ENCODE data around the gene MRM2.

Gene MRM2

DNA sequence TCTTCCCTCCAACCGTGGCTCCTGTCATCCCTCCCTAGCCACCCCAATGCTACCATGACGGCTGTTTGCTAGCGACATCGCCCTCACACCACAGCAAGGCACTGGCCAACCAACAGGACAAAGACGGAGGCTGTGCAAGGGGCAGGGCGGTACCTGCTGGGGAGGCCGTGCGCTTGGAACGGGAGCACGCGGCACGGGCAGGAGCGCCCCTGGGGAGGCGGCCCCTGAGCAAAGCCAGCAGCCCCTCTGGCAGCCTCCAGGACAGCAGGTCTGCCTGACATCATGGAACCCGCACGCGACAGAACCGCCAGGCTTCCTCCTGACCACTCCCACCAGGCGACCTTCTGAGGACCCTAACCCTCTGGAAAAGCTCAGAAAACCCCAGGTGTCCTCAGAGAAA, 22.0 kb downstream of the MRM2 start:
- no peak for DNase-seq

DNA sequence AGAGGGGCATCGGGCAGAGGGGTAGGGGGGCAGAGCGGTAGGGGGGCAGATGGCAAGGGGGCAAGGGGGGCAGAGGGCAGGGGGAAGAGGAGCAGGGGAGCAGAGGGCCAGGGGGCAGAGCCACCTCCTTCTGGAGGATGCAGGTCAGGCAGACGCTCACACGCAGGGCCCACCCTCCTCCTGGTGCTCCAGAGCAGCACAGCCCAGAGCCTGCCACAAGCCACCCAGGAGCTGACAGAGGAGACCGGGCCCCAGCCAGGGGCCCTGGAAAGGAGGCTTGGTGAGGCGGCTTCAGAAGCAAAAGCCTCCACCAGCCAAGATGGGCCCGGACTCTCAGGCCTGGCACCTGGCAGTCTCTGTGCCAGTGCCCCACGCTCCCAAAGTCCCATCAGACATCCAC, 22.4 kb downstream of the MRM2 start:
- no peak for DNase-seq

DNA sequence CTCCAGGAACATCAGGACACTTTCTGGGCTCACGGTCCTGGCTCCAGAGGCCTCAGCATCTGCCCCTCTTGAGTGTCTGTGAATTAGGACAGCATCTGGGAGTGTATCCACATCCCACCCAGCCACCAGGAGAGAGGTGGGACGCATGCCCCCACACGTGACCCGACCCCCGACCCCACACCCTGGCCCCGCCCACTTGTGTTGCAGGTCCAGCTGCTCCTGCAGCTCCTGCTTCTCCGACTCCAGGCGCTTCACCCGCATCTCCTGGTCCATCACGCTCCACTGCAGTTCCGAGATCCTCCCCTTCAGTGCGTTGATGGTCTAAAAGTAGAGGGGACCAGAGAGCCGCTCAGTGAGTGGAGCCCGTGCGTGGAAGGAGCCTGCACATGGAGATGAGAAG, 22.9 kb downstream of the MRM2 start:
- no peak for DNase-seq

DNA sequence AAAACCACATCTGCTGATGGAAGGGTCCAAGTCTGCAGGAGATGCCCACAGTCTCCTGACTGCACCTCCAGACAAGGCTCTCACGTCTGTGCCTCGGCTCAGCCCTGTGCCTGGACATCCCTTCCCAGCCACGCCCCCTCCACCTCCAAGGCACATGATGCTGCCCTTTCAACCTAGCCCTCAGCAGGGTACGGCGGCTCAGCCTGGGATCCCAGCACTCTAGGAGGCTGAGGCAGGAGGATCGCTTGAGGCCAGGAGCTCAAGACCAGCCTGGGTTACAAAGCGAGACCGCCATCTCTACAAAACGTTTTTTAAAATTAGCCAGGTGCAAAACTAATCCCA, 23.6 kb downstream of the MRM2 start:
- no peak for DNase-seq

DNA sequence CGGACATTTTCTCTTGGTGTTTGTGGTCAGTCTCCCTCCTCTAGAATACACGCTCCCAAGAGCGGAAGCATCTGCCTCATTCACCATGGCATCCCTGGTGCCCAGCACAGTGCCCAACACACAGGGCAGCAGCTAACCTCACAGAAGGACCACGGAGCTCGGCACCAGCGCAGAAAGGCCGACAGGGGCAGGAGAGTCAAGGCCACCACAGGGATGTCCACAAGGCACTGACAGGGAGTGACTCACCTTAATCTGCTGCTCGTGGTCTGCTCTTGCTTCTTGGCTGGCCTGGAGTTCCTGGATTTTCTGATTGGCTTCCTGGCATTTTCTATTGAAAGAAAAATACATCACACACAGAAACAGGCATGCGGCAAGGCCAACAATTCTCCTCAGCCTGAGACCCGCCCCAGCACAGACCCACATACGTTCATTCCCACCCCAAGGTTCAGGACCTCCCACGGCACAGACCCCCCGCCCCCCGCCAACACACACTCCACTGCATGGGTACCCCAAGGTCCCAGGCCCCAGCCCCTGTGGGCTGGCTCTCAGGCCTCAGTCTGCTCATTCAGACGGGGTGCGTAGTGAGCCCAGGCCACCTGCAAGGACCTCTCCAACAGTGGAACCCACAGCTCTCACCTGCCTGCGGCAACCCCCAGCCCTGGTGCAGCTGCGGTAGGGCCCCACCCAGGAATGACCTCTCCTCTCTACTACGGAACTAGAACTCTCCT, 24.1 kb downstream of the MRM2 start:
- DNase-seq, result no peak

DNA sequence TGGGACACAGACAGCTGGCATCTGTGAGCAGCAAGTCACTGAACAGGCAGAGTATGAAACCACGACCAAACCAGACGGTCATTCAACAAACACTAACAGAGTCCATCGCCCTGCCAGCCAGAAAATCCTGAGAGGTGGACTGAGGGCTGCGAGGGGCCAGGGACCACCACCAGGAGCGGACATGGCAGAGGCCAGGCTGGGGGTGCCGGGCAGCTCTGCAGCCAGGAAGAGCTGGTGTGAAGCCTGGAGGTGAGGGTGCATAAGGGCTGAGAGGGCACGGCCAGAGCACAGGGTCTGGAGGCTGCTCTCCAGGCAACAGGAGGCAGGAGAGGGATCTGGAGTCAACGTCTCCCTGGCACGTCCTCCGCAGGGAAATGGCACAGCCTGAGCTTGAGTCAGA, 24.8 kb downstream of the MRM2 start:
- DNase-seq, result no peak

DNA sequence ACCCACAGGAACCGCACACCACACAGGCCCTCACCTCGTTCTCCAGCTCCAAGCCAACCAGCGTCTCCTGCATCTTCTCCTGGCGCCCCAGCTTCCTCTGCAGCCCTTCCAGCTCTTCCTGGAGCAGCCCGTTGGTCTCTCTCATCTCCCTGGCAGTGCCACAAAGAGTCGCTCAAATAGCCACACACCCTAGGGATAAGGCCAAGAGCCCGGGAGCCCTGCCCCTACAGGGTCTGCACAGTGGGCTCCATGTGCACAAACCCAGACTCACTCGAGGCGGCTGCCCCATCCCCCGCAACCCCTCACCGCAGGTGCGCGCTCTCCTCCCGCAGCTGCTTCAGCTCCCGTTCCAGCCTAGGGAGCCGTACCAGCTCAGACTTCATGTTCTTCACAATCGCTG, 26.2 kb downstream of the MRM2 start:
- no peak for DNase-seq

DNA sequence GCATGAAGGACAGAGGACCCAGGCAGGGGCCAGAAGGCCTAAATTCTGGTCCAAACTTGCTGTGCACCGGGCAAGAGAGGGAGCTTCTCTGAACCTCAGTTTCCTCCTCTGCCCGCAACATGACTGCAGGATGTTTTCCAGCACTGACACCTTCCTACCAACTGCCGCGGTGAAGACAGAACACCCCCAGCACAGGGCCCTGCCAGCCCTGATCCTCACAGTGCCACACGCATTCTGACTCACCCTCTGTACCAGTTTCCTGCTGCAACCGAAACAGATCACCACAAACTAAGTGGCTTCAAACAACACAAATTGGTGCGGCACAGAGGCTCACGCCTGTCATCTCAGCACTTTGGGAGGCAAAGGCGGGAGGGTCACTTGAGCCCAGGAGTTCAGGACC, 27.4 kb downstream of the MRM2 start:
- DNase-seq, result no peak

DNA sequence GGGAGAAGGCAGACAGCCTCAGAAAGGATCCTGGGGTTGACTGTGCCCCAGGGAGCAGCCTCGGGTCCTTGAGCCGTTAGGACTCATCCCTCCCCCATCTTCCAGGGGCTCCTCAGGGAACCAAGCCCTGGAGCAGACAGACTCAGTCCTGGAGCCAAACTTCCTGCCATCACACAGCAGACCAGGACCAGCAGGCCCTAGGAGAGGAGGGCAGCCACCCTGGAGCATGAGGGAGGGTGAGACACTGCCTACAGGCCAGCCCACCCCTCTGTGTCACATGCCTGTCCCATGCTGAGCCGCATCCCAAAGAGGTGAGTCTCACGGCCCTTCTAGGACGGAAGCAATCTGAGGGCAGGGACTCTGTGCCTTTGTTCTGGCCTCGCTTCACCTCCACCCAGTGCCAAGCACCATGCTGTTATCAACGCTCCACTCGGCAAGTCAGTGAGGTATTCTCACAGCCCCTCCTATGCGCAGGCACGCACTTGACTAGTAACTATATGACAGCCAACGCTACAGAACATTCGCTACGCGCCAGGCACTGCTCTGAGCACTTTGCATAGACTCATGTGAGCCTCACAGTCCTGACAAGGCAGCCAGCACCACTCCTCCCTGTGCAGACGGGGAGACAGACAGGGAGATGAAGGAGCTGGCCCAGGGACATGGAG, 28.3 kb downstream of the MRM2 start:
- DNase-seq, result no peak

DNA sequence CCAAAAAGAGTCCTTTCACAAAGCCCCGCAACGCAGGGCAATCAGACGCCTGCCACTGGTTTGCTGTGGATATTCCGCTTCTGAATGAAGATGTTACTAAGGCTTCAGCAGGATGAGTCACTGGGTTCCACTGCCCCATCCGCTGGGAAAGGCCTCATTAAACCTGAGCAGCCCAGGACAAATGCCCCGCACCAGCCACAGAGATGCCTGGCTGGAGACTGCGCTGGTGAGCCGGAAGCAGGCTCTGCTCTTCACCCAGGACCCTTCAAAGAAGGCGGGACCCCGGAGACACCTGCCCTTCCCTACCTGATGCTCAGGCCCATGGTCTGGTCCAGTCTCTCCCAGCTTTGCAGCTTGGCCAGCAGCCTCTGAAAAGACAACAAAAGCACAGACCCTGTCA, 29.1 kb downstream of the MRM2 start:
- no peak for DNase-seq

DNA sequence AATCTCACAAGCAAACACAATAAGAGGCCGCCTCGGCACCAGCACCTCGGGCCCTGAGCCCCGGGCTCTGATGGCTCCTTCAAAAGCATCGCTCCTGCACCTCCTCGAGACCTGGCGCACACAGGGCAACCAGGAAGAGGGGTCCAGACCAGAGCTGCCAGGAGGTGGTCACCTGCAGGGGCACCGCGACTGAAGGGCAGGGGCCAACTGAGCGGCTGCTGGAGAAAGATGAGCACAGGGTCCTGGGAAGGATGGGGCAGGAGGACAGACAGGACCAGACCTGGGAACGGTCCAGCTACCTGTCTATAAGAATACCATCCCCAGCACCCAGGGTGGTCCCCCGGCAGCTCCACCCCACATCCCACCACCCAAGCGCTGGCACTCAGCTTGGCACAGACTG, 30.1 kb downstream of the MRM2 start:
- DNase-seq, result no peak

DNA sequence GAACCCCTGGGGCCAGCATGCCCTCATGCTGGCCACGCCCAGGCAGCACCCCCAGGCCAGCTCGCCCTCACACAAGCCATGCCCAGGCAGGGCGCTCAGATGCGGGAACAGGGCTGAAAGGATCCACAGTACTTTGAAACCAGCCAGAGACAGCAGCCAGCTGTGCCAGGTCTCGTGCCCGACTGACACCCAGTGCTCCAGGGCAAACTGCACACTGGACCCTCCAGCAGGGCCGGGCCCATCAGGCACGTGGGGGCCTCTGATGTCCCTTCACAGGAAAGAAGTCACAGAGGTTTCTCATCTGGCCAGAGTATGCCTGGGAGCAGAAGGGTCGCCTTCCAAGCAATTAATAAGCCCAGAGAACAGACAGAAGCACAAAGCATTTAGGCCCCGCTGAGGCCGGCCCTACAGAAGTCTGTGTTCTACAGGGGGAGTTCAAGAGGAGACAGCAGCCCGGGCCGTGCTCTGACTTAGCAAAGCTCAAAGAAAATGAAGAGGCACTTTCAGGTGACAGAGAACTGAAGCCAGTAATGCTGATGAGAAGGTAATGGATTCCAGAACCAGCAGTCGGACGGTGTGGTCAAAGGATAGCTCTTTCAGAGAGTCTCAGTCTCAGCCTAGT, 30.6 kb downstream of the MRM2 start:
- DNase-seq, result no peak

DNA sequence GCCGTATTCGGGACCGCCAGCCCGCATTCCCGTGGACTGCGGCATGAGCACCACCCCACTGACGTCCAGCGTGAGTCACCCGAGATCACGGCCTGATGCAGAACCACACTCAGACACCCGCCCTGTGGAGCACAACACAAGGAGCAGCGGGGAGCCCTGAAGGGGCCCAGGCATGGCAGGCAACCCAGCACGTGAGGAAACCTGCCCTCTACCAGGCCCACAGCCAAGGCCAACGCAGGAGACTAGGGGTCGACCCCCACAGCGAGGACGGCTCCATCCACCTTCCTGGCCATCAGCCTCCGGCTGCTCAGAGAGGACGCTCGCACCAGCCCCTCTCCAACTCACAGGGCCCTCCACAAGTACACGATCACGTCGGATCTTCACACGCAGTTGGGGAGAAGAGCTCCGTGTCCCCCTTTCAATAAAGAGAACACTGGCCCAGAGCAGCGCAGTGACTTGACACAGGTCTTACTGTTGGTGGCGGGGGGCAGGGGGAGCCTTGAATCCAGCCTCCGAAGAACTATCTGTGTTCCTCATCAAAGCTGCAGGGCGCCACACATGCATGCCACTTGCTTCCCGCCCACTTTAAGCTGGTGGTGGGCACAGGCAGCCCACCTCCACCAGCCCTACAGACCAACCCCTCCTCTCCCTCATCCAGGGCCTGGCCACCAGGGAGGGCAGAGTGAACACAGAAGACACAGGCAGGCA, 31.3 kb downstream of the MRM2 start:
- no peak for DNase-seq

DNA sequence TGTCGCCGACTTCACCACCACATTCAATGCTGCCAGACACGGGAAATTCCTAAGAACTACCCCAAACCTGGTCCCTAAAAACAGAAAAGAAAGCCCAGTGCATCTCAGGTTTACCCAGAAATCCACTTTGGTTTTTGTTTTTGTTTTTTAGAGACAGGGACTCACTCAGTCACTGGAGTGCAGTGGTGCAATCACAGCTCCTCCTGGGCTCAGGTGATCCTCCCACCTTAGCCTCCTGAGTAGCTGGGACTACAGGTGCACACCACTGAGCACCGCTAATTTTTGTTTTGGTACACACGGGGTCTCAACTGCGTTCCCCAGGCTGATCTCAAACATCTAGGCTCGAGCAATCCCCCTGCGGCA, 32.1 kb downstream of the MRM2 start:
- DNase-seq, result no peak

DNA sequence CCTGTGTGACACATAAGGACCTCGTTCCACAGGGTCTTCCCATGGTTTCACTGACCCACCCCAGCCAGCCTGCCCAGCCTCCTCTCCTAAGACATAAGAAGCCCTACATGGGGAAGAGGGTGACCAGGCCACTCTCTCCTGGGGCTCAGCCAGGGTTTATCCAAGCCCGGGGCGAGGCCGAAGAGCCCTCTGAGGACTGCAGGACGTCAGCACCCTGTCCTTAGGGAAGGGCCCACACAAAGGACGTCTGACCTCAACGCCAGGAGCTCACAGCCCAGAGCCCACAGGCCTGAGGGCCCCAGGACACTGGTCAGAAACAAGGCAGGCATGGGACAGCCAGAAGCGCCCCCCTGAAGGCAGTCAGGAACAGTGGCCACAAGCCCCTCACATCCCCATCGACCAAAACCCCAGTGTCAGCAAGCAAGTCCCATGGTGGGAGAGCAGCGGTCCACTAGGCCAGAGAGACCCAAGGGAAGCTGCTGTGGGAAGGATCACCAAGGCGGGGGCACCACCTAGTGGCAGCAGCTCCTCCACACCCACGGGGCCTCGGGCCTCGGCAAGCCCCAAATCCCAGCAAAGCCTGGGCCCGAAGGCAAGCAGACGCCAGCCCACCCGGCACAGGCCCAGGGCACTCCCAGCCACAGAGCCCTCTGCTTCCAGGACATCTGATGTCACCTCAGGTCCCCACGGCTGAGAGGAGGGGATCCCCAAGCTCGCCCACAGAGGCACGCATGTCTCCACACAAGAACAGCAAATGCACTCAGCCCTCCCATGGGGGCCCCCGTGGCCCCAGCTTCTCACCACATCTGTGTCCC, 32.7 kb downstream of the MRM2 start:
- DNase-seq, result peak; percentile 53

DNA sequence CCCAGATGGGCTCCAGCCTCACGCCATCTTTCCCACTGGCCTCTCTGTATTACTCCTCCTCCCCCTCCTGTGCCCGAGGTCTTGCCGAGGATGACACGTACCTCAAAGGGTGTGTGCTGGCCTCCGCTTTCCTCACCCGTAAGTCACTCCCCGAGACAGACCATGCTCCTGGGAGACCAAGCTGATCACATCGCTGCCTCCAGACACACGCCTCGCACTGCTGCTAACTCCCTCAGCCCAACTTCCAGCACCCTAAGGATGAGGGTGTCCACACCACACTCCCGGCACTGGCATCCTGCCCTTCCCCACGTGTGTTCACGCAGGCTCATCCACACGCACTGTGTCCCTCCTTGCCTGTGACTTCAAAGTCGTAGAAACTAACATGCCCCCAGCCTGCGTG, 33.3 kb downstream of the MRM2 start:
- no peak for DNase-seq

DNA sequence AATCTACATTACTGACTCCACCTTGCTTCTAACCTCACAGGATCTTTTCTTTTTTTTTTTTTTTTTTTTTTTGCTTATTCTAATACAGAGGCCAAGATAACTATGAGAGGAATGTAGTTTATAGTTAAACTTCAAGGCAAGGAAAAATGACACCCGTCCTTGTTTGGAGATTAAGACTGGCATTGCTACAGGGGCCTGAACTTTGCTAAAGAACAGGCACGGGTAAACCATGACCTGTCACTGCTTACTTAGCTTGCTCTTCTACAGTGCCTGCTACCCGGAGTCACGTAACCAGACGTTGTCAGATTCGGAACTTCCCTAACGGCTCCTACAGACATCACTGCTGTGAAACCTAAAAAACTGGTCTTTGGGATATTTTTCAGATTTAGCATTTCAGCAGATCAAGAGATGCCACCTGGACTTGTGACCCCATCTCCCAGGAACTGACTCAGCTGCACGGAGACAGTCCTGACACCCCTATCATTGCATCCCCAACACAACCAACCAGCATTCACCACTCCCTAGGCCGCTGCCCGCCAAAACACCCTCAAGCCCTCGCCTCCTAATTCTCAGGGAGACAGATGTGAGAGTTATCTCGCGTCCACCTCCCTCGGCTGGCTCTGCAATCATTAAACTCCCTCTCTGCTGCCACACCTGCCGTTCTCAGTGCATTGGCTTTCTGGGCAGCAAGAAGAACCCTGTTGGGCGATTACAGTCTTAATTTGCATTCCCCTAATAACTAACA, 36.8 kb downstream of the MRM2 start:
- DNase-seq, result peak; percentile 0

DNA sequence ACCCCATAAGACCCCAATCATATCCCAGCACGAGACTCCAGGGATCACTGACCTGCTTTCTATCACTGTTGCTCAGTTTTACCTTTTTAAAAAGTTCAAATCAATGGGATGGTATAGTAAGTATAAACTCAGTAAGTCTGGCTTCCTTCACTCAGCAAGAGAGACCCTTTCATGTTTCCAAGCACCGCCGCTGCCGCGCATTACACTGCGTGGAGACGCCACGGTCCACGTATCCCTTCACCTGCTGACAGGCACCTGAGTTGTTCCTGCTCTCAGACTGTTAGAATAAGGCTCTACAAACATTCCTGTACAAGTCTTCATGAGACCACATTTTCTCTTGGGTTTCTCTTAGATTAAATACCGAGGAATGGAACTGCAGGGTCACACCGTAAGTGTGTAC, 37.6 kb downstream of the MRM2 start:
- DNase-seq, result no peak

DNA sequence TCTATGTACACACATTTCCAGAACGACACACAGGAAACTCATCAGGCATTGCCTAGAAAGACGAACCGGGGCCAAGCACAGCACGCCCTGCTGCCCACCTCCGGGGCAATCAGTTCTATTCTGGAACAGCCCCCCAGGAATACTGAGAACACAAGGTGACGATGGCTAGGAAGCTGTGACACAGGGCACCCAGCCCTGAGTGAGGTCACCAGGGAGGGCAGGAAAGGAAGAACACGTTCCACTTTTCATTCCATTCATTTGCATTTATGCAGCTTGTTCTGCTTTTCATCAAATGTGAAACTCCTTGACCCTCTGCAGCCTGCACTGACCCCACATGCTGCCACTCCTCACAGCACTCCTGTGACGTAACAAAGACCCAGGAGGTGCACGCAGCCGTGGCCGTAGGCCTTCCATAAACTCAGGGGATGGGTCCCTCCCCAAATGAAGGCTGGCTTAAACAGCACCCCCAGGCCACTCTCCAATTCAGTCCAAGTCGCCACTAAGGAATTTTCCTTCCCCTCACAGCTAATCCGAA, 38.2 kb downstream of the MRM2 start:
- DNase-seq, result no peak

DNA sequence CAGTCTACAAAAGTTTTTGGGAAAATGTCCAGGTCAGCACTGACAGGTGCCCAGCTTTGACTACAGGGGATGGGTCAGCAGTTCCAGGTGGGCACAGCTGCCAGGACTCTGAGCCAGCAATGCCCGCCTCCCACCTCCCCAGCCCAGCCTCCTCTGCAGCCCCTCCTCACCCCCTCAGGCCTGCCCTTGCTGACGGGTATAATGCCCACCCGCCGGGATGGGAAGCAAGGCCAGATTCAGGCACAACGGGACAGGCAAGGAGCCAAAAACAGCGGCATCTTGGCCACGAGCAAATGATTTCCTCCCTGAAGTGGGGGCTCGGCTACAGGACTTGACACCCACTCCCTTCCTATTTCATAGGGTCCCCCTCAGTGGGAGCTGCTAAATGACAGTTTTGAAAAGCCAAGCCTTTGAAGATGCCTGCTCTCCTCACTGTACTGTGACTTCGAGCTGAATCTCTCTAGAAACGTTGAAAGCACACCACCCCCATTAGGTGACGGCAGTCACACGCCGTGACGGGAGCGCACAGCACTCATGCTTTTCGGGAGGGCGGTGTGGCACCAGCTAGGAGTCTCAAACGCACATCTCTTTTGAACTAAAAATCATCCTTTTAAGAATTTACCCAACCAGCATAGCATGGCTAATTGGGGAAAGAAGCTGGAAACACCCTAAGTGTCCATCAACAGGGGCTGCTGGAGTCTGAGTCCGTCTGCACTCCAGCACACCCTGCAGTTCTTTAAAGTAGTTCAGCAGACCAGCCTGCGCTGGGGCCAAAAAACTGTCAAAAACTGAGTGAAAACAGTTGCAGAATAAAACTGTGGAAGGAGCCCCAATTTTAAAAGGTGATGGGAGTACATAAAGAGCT, 38.9 kb downstream of the MRM2 start:
- DNase-seq, result peak; percentile 2

DNA sequence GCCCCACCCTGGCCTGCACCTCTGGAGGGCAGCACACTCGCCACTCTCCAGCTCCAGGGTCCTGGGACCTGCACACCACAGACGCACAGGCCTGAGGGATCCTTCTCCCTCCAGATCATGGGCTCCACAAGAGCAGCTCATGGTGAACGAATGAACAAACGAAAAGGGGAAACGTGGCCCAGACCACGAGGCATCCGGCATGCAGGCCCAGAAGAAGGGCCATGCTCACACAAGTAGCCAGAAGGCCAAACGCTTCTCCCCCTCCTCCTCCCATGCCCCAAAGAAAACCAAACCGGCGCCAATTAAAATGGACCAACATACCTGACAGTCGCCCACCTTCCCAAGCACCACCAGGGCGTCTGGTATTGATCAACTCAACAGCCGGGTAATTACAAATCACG, 39.6 kb downstream of the MRM2 start:
- DNase-seq, result no peak

Measured in activated T-cell treated with anti-CD3 and anti-CD28 coated beads, Interleukin-2, amount 50 U/mL, for 1 hour (primary cell).